ENCODE data around the gene NECAP2.
"Not testable (repeated sequence)": the region's sequence is repeated elsewhere in the genome, so short reads cannot be mapped to it uniquely, and the experiment has no call there.

Gene NECAP2

DNA sequence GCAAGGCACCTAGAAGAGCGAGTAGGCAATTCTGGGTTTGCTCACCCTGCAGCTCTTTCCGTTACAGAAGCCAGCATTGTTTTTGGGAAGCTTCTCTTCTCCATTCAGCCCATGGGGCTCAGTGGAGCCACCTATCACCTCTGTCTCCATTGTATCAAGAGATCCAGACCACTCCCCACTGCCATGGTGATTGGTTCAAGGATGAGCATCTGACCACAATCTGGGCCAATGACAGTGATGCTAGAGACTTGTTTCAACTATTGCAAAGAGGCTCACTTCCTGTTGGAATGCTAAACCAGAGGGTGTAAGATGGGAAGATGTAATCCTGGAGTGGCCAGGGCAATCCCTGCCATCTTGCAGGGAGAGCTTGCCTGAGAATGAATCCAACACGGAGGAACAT, 9.9 kb upstream of the NECAP2 start:
- no peak for DNase-seq (ENCODE audit: low read depth)

DNA sequence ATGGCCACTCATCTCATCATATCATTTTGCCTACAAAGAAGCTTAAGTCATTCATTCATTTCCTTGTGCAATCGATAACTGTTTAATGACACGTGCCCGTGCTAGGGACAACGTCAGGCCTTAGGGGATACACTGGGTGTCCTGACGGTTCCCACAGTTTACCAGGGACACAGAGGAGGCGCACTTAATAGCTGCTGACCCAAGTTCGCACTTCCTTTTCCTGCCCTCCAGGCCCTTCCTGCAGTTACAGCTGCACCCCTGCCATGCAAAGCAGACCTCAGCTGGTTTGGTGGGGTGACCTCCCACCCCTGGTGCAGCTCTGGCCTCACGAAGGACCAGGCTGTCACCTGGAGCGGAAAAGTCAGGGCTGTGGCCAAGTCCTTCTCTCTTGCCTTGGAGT, 7.5 kb upstream of the NECAP2 start:
- DNase-seq (ENCODE audit: low read depth) = no peak

DNA sequence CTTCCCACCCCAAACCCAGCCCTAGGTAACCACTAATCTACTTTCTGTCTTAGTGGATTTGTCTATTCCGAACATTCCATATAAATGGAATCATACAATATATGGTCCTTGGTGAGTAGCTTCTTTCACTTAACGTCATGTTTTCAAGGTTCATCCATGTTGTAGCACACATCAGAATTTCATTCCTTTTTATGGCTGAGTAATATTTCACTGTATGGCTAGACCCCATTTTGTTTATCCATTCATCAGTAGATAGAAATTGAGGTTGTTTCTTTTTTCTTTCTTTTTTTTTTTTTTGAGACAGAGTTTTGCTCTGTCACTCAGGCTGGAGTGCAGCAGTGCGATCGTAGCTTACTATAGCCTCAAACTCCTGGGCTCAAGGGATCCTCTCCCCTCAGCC, 6.5 kb upstream of the NECAP2 start:
- no peak for DNase-seq (ENCODE audit: low read depth)

DNA sequence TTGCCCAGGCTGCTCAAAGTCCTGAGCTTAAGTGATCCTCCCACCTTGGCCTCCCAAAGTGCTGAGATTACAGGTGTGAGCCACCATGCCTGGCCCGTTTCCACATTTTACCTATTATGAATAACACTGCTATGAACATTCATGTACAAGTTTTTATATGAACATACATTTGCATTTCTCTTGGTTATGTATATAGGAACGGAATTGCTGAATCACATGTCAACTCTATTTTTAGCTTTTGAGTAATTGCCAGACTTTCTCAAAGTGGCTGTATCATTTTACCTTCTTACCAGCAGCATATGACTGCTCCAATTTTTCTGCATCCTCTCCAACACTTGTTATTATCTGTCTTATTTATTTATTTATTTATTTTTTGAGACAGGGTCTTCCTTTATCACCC, 6.0 kb upstream of the NECAP2 start:
- DNase-seq (ENCODE audit: low read depth) = no peak

DNA sequence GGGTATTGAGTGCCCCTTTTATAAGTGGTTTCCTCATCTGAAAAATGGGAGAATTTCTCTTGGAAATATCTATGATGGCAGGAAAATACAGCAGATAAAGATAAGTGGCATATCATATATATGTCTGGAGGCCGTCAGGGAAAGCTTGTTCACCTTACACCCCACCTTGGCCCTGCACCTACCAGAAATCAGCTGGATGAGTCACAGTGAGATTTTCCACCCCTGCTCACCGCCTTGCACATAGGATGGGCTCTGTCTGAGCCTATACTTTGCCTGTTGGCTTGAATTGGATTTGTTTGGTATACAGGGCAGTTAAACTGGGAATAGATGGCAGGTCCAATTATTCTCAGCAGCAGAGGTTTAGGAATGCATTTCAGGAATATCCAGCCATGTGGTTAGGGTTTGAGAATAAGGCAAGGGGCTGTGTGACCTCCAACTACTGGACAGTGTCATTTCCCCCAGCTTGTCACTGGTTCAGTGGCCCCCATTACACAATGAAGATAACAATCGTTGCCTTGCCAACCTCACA, 3.5 kb upstream of the NECAP2 start, which contains the start of gene SPATA21:
Gene SPATA21 (minus strand): TSS at position 479 of the 529 bp plus-strand sequence. CDS start 6,053 bp downstream, outside the sequence.
- no peak for DNase-seq (ENCODE audit: low read depth)

DNA sequence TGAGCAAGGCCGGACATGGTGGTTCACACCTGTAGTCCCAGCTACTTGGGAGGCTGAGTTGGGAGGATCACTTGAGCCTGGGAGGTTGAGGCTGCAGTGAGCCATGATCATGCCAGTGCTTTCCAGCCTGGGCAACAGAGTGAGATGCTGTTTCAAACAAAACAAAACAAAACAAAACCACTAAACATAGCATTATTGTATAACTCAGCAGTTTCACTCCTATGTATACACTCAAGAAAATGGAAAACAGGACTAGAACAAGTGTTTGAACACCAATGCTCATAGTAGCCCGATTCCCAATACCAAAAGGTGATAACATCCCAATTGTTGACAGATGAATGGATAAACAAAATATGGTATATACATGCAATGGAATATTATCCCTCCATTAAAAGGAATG, 2.0 kb upstream of the NECAP2 start:
- no peak for DNase-seq (ENCODE audit: low read depth)

DNA sequence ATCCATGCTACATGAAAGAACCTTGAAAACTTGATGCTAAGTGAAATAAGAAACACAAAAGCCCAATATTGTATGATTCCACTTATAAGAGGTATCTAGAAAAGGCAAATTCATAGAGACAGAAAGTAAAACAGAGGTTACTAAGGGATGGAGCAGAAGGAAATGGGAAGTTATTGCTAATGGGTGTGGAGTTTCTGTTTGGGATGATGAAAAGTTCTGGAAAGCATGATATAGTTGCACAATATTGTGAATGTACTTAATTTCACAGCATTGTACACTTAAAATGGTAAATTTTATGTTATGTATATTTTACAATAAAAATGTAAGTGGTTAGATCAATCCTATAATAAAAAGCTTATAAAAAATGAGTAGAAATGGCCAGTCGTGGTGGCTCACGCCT, 1.6 kb upstream of the NECAP2 start:
- no peak for DNase-seq (ENCODE audit: low read depth)

DNA sequence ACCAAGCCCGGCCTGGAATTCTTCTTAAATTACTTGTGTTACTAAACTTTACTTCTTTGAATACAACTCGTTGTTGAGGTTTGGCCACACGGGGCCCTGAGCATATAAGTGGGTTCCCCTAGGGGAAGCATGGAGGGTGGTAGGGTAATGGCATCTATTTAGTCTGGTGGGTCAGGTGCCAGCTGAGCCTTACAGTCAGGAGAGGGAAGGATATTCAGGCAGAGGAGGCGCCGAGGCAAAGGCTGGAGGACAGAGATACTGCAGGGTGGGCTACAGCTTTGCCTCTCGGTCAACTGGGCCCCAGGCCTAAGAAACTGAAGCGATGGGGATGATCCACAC, 424 bp upstream of the NECAP2 start:
- no peak for DNase-seq (ENCODE audit: low read depth)

DNA sequence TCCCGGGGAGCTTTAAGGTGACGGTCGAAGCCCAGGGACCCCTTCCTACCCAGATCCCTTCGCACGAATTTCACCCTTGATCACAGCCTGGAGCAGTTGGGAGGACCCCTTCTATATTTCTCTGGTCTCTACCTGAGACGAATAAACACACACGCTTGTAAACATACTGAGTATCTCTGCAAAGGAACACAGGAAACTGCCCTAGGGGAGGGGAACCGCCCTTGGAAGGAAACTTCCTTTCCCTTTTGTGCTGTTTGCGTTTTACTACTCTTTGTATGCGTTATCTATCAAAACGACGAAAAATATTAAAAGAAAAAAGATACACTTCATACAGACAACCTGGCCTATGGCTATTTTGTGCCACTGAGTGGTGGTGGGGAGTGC, 750 bp downstream of the NECAP2 start:
- DNase-seq (ENCODE audit: low read depth) = no peak

DNA sequence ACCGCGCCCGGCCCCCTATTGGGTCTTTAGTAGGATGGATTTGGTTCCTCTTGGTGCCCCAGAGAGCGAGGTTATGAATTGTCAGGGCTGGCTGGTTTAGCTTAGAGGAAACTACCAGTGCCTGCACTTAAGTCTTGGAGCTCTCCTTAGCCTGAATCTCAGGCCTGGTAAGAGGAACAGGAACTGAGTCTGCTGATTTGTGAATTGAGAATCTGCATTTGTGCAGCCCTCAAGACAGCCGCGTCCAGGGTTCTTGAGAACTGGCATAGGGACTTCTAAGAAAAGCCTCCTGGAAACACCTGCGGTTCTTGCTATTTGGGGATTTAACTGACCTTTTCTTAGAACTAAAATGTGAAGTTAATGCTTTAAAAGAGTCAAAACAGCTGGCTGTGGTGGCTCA, 1.7 kb downstream of the NECAP2 start:
- DNase-seq (ENCODE audit: low read depth) = no peak

DNA sequence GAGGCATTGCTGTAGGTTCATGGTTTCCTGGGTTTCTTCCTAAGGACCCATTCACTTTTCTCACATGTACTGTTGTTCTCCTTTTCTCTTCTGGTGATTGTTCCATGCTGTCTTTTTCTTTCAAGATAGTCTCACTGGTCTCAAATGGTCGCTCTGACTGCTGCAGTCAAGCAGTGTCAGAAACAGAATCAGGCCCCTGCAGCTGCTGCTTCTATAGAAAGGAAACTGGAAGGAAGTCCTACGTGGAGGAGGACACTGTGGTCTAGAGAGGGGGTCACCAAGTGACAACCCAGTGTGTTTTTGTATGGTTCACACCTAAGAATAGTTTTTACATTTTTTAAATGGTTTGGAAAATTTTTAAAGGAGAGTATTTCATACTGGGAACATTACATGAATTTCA, 2.4 kb downstream of the NECAP2 start:
- no peak for DNase-seq (ENCODE audit: low read depth)

DNA sequence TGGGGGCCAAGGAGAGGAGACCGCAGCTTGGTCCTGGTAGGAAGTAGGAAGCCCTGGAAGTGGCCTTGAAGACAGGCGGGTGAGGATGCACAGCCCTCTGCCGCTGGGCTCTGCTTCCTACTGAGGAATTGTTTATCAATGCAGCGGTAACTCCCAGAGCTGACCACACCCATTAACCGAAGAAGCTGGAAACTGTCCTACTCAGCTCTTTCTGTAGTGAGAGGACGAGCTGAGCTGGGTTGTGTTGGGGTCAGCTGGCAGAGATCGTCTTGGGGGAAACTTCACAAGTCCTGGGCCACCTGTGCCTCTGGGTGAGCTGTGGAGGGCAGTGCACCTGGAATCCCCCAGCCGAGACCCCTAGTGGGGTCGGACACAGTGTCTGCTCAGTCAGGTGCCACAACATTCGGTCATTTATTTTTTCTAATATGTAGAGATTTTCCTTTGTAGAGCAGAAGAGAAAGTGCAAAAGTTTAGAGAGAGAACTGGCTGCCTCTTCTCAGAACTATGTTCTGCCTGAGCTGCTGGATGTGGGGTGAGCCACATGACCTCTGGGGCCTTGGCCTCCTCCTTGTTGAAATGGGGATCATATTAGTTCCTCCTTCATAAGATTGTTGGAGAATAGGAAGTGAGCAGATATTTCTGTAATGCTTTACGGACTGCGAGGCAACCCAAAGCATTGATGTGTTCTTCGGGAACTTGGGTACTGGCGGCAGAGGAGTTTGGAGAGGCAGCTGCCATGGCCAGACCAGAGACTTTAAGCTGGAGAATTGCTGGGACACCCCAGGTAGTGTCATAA, 3.6 kb downstream of the NECAP2 start:
- no peak for DNase-seq (ENCODE audit: low read depth)

DNA sequence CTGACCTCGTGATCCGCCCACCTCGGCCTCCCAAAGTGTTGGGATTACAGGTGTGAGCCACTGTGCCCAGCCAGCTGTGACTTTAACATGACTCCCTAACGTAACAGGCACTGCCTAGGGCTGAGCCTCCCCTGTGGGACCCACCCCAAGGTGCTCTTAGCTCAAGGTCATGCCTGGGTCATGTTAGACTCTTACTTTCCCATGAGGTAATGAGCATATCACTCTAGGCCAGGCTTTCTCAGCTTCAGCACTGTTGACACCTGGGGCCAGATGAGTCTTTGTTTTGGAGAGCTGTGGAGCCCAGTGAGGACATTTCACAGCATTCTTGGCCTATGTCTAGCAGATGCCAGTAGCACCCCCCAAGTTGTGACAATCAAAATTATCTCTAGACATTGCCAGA, 4.5 kb downstream of the NECAP2 start:
- no peak for DNase-seq (ENCODE audit: low read depth)

DNA sequence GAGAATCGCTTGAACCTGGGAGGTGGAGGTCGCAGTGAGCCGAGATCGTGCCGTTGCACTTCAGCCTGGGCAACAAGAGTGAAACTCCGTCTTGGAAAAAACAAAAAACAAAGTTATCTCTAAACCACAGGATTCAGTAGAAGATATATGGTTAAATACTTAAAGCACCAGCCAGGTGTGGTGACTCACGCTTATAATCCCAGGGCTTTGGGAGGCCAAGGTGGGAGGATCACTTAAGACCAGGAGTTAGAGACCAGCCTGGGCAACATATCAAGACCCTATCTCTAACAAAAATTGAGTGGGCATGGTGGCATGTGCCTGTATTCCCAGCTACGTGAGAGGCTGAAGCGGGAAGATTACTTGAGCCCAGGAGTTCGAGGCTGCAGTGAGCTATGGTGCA, 5.6 kb downstream of the NECAP2 start:
- DNase-seq (ENCODE audit: low read depth) = no peak

DNA sequence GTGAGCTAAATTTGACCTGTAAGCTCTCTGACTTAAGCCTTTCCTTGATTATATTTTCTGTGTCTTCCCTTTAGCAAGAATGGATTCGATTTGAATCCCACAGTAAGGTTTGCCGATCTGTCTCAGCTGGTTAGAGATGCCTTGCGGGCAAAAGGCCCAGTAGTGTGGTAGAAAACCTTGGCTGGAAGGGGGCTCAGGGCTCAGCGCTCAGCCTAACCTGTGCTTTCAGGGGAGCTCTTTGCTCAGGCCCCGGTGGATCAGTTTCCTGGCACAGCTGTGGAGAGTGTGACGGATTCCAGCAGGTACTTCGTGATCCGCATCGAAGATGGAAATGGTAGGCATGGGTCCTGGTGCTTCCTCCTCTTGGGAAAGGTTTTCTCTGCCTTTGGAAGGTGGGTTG, 7.1 kb downstream of the NECAP2 start:
- DNase-seq (ENCODE audit: low read depth) = no peak

DNA sequence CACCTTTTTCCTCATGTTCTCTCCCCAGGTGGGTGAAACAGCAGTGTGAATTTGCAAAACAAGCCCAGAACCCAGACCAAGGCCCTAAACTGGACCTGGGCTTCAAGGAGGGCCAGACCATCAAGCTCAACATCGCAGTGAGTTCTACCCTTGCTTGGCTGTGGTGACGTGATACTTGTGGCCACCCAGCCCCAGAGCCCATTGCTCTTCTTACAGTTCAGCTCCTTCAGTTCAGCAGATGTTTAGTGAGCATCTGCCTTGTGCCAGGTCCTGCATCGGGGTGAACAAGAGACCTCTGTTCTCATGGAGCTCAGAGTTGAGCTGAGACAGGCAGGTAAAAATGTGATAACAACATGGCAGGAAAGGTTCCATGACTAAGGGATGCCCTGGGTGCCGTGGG, 8.5 kb downstream of the NECAP2 start:
- DNase-seq (ENCODE audit: low read depth) = no peak

DNA sequence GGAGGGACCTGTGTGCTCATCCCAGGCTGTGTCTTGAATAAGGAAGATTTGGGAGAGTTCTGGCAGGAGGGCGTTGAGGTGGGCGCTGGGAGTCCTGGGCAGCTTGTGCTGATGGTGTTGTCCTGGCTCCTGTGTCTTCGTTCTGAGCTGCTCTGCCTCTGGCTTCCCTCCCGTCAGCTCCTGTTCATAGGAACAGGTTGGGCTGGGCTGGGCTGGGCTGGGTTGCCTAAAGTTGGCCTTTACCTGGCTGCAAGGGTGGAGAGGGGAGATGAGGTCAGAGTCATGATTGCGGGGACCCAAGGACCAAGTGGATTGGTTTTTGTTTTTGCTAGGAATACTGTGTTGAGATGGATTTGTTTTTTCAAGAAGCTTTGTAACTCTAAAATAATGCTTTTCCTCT, 9.1 kb downstream of the NECAP2 start:
- DNase-seq (ENCODE audit: low read depth) = no peak

DNA sequence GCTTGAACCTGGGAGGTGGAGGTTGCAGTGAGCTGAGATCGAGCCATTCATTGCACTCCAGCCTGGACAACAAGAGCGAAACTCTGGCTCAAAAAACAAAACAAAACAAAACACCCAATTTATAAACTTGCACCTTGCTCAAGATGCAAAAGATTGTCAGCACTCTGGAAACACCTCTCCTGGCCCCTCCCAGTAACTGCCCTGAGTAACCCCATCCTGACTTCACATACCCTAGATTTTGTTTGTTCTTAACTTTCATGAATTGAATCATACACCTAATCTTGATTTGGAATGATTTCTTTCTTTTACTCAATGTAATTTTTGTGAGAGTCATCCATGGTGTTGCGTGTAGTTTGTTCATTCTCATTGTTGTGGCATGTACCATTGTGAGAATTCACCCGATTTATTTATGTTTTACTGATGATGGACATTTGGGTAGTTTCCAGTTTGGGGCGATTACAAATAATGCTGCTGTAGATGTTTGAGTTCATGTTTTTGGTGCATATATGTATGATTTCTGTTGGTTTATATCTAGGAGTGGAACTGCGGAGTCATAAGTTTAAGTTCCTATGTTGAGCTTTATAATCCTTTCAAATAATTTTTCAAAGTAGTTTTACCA, 10.4 kb downstream of the NECAP2 start:
- DNase-seq (ENCODE audit: low read depth) = no peak

DNA sequence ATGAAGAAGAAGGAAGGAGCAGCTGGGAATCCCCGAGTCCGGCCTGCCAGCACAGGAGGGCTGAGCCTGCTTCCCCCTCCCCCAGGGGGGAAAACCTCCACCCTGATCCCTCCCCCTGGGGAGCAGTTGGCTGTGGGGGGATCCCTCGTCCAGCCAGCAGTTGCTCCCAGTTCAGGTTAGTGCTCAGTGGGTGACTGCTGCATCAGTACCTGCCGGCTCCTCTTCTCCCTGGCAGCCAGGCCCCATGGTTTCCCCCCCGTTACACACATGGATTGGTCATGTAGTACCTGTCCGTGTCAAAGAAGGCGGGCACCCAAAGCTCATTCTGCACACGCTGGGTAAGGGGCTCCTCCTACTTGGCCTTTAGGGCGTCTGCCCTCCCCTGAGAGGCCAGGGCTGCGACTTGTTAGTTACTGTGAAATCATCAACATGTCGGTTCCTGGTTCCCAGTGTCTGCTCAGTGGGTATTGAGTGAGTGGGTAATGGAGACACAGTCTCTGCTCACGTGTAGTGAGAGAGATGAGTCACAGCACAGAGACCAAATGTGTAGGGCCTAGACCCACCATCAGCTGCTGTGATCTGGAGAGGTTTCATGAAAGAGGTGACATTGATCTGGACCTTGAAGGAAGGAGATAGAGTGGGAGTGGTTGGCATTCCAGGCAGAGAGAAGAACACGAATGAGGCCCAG, 11.5 kb downstream of the NECAP2 start:
- no peak for DNase-seq (ENCODE audit: low read depth)

DNA sequence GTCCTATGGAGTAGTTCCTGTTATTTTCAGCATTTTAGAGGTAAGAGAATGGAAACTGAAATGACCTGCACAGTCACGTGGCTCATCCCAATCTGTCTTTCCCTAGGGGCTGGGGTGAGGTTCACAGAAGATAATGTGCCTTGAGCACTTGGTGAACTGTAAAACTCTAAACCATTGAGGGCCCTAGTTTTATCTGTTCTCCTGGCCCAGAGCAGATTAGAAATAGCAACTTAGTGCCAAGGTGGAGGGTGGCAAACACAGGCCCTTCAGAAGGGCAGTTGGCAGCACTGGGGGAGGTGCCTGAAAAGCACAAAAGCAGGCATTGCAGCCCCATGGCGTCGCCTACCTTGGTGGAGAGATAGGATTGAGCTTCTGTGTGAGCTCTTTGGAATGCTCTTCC, 14.4 kb downstream of the NECAP2 start:
- DNase-seq (ENCODE audit: low read depth) = not testable (repeated sequence)

DNA sequence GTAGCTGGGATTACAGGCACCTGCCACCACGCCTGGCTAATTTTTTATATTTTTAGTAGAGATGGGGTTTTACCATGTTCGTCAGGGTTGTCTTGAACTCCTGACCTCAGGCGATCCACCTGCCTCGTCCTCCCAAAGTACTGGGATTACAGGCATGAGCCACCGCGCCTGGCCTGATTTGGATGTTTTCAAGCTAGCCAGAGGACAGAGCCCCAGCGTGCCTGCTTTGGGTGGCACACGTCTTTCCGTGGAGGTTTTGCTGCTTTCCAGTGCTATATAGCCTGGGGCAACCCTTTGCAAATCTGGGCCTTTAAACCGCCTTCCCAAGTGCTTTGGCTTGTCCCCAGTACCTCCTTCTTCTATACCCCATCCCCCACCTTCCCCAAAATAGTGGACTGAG, 15.6 kb downstream of the NECAP2 start:
- DNase-seq (ENCODE audit: low read depth) = not testable (repeated sequence)

DNA sequence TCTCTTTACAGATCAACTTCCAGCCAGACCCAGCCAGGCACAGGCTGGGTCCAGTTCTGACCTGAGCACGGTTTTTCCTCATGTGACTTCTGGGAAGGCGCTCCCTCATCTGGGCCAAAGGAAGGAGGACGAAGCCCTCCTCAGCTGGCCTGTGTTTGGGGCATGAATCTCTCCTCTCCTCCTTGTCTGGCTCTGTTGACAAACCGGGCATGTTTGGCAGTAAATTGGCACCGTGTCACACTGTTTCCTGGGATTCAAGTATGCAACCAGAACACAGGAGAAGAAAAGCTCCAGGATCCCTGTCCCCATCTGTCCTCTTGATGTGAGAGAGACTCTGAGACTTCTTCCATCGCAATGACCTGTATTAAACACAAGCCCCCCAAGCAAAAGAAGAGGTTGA, 18.3 kb downstream of the NECAP2 start:
- no peak for DNase-seq (ENCODE audit: low read depth)

DNA sequence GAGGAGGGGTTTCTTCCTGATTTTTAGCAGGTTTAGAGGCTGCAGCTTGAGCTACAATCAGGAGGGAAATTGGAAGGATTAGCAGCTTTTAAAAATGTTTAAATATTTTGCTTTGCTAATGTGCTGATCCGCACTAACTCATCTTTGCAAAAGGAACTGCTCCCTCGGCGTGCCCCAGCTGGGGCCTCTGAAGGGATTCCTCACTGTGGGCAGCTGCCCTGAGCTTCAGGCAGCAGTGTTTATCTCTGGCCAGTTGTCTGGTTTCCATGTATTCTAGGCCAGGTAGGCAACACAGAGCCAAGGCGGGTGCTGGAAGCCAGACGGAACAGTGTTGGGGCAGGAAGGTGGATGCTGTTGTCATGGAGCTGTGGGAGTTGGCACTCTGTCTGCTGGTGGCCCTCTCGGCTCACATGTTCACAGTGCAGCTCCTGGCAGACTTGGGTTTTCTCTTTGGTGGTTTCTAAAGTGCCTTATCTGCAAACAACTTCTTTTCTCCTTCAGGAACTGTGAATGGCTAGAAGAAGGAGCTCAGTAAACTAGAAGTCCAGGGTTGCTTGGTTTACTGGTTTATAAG, 18.9 kb downstream of the NECAP2 start:
- DNase-seq (ENCODE audit: low read depth) = no peak

Data from activated T-cell treated with anti-CD3 and anti-CD28 coated beads for 24 hours (primary cell).